ENCODE measurements around the gene TUBB4A.

GRCh38 chr19:6491802-6492592 is 10.1 kb downstream of the TUBB4A start:
- TF ChIP-seq EZH2 (IDR thresholded peaks at IDR 0.05; ENCODE audit: insufficient read depth, low read length) (no peak), CTCF (IDR thresholded peaks at IDR 0.05; ENCODE audit: insufficient read depth, low read depth, low read length) (no peak)
